Measurements from ENCODE around the gene AIFM1. TPM values are rescaled to one million over a fixed set of nuclear protein-coding genes. Genes with fewer than 3 reads are reported as not detected.

AIFM1 gene
- polyA plus RNA-seq, 1 donor (not counting 4 experiments of a cell fraction or from before 2014, with no cell fraction given), result 52.5 TPM

DNA sequence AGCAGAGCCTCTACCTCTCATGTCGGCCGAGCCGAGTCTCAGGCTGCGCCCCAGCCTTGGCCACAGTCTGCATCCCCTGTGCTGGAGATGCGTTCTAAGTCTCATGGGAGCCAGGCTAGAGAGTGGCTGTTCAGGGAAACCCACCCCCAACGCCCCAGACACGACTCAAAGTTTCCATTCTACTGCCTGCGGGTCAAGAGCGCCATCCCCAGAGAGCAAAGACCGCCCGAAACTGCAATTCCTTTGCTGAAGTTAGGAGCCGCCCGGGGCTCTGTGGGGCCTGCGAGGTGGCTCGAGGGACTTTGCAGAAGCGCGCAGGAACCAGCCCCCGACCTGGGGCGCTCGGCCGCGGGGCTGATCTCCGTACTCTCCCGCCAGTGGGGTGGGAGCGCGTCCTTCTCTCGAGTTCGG is 45.3 kb downstream of the AIFM1 start:
- Histone ChIP-seq H3K9me1 (ENCODE audit: control insufficient read depth, extremely low read depth, insufficient read depth, low read length) (no peaks in the 10 kb centered on the region), H3K4me3 (ENCODE audit: control insufficient read depth in 2 of 3, extremely low read depth in 1 of 3, insufficient read depth in 2 of 3, low read depth in 1 of 3, low read length in 3 of 3) (peak overlapping the region in 1 of 3 experiments; percentile 16), H3K36me3 (ENCODE audit: control insufficient read depth in 2 of 2, extremely low read depth in 1 of 2, insufficient read depth in 2 of 2, low read length in 2 of 2) (no peaks in the 10 kb centered on the region), H3K79me2 (ENCODE audit: control insufficient read depth, insufficient read depth, low read length) (no peaks in the 10 kb centered on the region), H3K27me3 (ENCODE audit: control insufficient read depth, extremely low read depth, insufficient read depth, low read length) (no peaks in the 10 kb centered on the region), H3K27ac (ENCODE audit: control insufficient read depth, insufficient read depth, low read length) (peak overlapping the region; percentile 70), H3K4me2 (ENCODE audit: control insufficient read depth, extremely low read depth, insufficient read depth, low read depth, low read length) (peak overlapping the region; percentile 43), H4K20me1 (ENCODE audit: control insufficient read depth, extremely low read depth, insufficient read depth, low read length) (no peaks in the 10 kb centered on the region), H3K9ac (ENCODE audit: control insufficient read depth, extremely low read depth, insufficient read depth, low read length) (peak overlapping the region; percentile 70), H2AFZ (ENCODE audit: control insufficient read depth, low read length) (no peak overlapping the region), H3K9me3 (ENCODE audit: control insufficient read depth, low read depth, low read length) (no peaks in the 10 kb centered on the region), H3K4me1 (ENCODE audit: control insufficient read depth, extremely low read depth, insufficient read depth, low read length) (peaks cover 42% of the 10 kb centered on the region)
- dilution Hi-C loops (cut with MboI; ENCODE audit: extremely low pct_ligation_motif_present, low sequenced_read_pairs), result no loop called here
- no peak for DNase-seq (ENCODE audit: low read depth, low spot score)
- no peak for TF ChIP-seq EZH2 (IDR thresholded peaks at IDR 0.05; ENCODE audit: low read length)
- no peak for TF ChIP-seq CTCF (optimal IDR thresholded peaks at IDR 0.05 in 1 of 3, IDR thresholded peaks at IDR 0.05 in 1 of 3, conservative IDR thresholded peaks at IDR 0.05 in 1 of 3; ENCODE audit: extremely low read depth in 1 of 3, insufficient read depth in 2 of 3, low read length in 3 of 3)
- FAIRE-seq, result no peak

DNA sequence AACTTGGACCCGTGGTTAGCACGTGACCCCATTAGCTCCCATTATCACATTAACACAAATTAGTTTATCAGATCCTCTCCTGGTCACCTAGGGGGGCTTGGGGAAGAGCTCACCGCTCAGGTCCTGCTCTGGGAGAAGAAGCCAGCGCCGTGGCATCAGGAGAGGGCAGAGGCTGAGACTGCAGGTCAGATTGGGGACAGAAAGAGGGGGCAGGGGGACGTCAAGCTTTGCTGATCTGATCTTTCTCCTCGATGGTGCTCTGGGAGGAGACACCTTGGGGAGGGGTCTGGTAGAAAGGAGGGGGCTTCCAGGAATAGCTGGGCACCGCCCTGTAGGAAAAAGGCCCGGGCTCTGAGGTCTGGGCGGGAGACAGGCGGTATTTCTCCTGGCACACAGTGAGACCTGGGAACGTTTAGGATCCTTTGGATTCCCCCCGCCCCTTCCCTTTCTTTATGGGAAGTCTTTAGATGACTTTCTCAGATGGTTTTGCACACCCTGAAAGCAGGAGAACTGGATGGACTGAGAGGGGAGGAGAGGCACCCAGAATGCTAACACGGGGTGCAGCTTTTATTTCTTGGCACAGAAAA is 46.2 kb downstream of the AIFM1 start:
- Histone ChIP-seq H4K20me1 (ENCODE audit: control insufficient read depth, extremely low read depth, insufficient read depth, low read length) (no peaks in the 10 kb centered on the region), H3K4me2 (ENCODE audit: control insufficient read depth, extremely low read depth, insufficient read depth, low read depth, low read length) (peak overlapping the region; percentile 48), H3K4me3 (ENCODE audit: control insufficient read depth in 2 of 3, extremely low read depth in 1 of 3, insufficient read depth in 2 of 3, low read depth in 1 of 3, low read length in 3 of 3) (no peak overlapping the region), H3K27ac (ENCODE audit: control insufficient read depth, insufficient read depth, low read length) (peak overlapping the region; percentile 60), H2AFZ (ENCODE audit: control insufficient read depth, low read length) (no peak overlapping the region), H3K9me3 (ENCODE audit: control insufficient read depth, low read depth, low read length) (no peaks in the 10 kb centered on the region), H3K9me1 (ENCODE audit: control insufficient read depth, extremely low read depth, insufficient read depth, low read length) (no peaks in the 10 kb centered on the region), H3K36me3 (ENCODE audit: control insufficient read depth in 2 of 2, extremely low read depth in 1 of 2, insufficient read depth in 2 of 2, low read length in 2 of 2) (no peaks in the 10 kb centered on the region), H3K9ac (ENCODE audit: control insufficient read depth, extremely low read depth, insufficient read depth, low read length) (peak overlapping the region; percentile 57), H3K27me3 (ENCODE audit: control insufficient read depth, extremely low read depth, insufficient read depth, low read length) (no peaks in the 10 kb centered on the region), H3K4me1 (ENCODE audit: control insufficient read depth, extremely low read depth, insufficient read depth, low read length) (peaks cover 40% of the 10 kb centered on the region), H3K79me2 (ENCODE audit: control insufficient read depth, insufficient read depth, low read length) (no peaks in the 10 kb centered on the region)
- dilution Hi-C loops (cut with MboI; ENCODE audit: extremely low pct_ligation_motif_present, low sequenced_read_pairs), result no loop called here
- no peak for FAIRE-seq
- no peak for TF ChIP-seq EZH2 (IDR thresholded peaks at IDR 0.05; ENCODE audit: low read length)
- no peak for TF ChIP-seq CTCF (optimal IDR thresholded peaks at IDR 0.05 in 1 of 3, IDR thresholded peaks at IDR 0.05 in 1 of 3, conservative IDR thresholded peaks at IDR 0.05 in 1 of 3; ENCODE audit: extremely low read depth in 1 of 3, insufficient read depth in 2 of 3, low read length in 3 of 3)
- DNase-seq (ENCODE audit: low read depth, low spot score), result no peak
